ENCODE results near the gene RAPGEF2.

DNA sequence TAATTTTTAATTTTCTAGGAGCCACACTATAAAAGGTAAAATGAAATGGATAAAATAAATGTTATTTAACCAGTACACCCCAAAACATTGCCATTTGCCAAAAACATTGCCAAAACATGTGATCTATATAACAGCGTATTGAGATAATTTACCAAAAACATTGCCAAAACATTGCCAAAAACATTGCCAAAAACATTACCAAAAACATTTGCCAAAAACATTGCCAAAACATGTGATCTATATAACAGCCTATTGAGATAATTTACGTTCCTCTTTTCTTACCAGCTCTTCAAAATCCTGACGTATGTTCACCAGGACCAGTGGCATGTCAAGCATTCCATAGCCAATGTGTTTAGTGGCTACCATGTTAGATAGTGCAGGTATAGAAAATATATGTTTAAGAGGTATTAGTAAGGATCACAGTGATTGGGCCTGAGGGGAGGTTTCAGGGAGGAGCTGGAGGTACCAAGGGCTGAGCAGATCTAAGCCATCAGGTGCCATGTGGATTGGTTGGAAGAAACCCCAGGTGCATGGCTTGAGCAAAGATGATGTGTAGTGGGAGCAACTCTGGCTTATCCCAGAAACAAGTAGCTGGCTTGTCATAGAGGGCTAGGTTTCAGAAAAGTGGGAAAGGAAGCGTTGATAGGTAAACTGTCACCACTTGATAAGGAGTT lies 42.6 kb downstream of the RAPGEF2 start:
- TF ChIP-seq, protein P1, sequence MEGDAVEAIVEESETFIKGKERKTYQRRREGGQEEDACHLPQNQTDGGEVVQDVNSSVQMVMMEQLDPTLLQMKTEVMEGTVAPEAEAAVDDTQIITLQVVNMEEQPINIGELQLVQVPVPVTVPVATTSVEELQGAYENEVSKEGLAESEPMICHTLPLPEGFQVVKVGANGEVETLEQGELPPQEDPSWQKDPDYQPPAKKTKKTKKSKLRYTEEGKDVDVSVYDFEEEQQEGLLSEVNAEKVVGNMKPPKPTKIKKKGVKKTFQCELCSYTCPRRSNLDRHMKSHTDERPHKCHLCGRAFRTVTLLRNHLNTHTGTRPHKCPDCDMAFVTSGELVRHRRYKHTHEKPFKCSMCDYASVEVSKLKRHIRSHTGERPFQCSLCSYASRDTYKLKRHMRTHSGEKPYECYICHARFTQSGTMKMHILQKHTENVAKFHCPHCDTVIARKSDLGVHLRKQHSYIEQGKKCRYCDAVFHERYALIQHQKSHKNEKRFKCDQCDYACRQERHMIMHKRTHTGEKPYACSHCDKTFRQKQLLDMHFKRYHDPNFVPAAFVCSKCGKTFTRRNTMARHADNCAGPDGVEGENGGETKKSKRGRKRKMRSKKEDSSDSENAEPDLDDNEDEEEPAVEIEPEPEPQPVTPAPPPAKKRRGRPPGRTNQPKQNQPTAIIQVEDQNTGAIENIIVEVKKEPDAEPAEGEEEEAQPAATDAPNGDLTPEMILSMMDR (IDR thresholded peaks at IDR 0.05): no peak
- TF ChIP-seq POLR2A (IDR thresholded peaks at IDR 0.05): no peak

All from breast epithelium (tissue), 3 donors.